Measurements from ENCODE around the gene PRAF2. TPM values are rescaled to one million over a fixed set of nuclear protein-coding genes. Genes with fewer than 3 reads are reported as not detected.

The PRAF2 gene
- total and polyA plus RNA-seq, 9 of the 15 experiments (the other 6 are each of a cell fraction or from before 2014, with no cell fraction given), result 0.24 to 5.7 (median 2.0) TPM

GRCh38 chrX:49039598-49040375, 34.0 kb downstream of the PRAF2 start (continued):
- TF ChIP-seq ZNF140 (CRISPR knock-in tag; IDR thresholded peaks at IDR 0.05), result no peak
- no peak for TF ChIP-seq BMI1 (IDR thresholded peaks at IDR 0.05; ENCODE audit: low read length)
- no peak for TF ChIP-seq SMAD3 (CRISPR knock-in tag; conservative IDR thresholded peaks at IDR 0.05)
- no peak for TF ChIP-seq ZSCAN32 (CRISPR knock-in tag; IDR thresholded peaks at IDR 0.05)
- TF ChIP-seq MECOM (CRISPR knock-in tag; IDR thresholded peaks at IDR 0.05), result no peak
- no peak for TF ChIP-seq KAT7 (CRISPR knock-in tag; IDR thresholded peaks at IDR 0.05; ENCODE audit: borderline replicate concordance)
- TF ChIP-seq CBX5 (IDR thresholded peaks at IDR 0.05; ENCODE audit: borderline replicate concordance, low read depth), result no peak
- TF ChIP-seq, protein P1, sequence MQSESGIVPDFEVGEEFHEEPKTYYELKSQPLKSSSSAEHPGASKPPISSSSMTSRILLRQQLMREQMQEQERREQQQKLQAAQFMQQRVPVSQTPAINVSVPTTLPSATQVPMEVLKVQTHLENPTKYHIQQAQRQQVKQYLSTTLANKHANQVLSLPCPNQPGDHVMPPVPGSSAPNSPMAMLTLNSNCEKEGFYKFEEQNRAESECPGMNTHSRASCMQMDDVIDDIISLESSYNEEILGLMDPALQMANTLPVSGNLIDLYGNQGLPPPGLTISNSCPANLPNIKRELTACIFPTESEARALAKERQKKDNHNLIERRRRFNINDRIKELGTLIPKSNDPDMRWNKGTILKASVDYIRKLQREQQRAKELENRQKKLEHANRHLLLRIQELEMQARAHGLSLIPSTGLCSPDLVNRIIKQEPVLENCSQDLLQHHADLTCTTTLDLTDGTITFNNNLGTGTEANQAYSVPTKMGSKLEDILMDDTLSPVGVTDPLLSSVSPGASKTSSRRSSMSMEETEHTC (IDR thresholded peaks at IDR 0.05), result no peak
- TF ChIP-seq, protein P2, sequence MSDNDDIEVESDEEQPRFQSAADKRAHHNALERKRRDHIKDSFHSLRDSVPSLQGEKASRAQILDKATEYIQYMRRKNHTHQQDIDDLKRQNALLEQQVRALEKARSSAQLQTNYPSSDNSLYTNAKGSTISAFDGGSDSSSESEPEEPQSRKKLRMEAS (CRISPR knock-in tag; IDR thresholded peaks at IDR 0.05), result no peak
- TF ChIP-seq JUN (IDR thresholded peaks at IDR 0.05; ENCODE audit: borderline replicate concordance, low read depth, low read length), result peak; percentile 63; the same call in 1 of the 2 replicates
- no peak for TF ChIP-seq JUN (CRISPR knock-in tag; IDR thresholded peaks at IDR 0.05; ENCODE audit: borderline replicate concordance)
- TF ChIP-seq CBX8 (IDR thresholded peaks at IDR 0.05; ENCODE audit: borderline replicate concordance, extremely low read depth, low read depth, low read length, poor library complexity, severe bottlenecking), result no peak
- TF ChIP-seq TGIF2 (CRISPR knock-in tag; IDR thresholded peaks at IDR 0.05), result no peak
- no peak for TF ChIP-seq ZNF347 (CRISPR knock-in tag; IDR thresholded peaks at IDR 0.05; ENCODE audit: low read depth)
- no peak for TF ChIP-seq TCF7 (IDR thresholded peaks at IDR 0.05; ENCODE audit: borderline replicate concordance)
- TF ChIP-seq HBP1 (CRISPR knock-in tag; IDR thresholded peaks at IDR 0.05), result no peak
- no peak for TF ChIP-seq POLR2H (tag; IDR thresholded peaks at IDR 0.05; ENCODE audit: low read depth)
- no peak for TF ChIP-seq PRMT5 (CRISPR knock-in tag; IDR thresholded peaks at IDR 0.05)
- no peak for TF ChIP-seq ZNF3 (CRISPR knock-in tag; IDR thresholded peaks at IDR 0.05)
- TF ChIP-seq, protein P3, sequence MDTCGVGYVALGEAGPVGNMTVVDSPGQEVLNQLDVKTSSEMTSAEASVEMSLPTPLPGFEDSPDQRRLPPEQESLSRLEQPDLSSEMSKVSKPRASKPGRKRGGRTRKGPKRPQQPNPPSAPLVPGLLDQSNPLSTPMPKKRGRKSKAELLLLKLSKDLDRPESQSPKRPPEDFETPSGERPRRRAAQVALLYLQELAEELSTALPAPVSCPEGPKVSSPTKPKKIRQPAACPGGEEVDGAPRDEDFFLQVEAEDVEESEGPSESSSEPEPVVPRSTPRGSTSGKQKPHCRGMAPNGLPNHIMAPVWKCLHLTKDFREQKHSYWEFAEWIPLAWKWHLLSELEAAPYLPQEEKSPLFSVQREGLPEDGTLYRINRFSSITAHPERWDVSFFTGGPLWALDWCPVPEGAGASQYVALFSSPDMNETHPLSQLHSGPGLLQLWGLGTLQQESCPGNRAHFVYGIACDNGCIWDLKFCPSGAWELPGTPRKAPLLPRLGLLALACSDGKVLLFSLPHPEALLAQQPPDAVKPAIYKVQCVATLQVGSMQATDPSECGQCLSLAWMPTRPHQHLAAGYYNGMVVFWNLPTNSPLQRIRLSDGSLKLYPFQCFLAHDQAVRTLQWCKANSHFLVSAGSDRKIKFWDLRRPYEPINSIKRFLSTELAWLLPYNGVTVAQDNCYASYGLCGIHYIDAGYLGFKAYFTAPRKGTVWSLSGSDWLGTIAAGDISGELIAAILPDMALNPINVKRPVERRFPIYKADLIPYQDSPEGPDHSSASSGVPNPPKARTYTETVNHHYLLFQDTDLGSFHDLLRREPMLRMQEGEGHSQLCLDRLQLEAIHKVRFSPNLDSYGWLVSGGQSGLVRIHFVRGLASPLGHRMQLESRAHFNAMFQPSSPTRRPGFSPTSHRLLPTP (IDR thresholded peaks at IDR 0.05; ENCODE audit: borderline replicate concordance, extremely low read depth, insufficient read length), result no peak
- TF ChIP-seq ZNF134 (CRISPR knock-in tag; conservative IDR thresholded peaks at IDR 0.05), result no peak
- TF ChIP-seq ZNF133 (CRISPR knock-in tag; IDR thresholded peaks at IDR 0.05), result no peak
- no peak for TF ChIP-seq ZNF24 (IDR thresholded peaks at IDR 0.05)
- no peak for TF ChIP-seq KLF1 (tag; IDR thresholded peaks at IDR 0.05)
